H1 (cell line): ENCODE results near the gene UPF2.

Experiments
- CTCF ChIP-seq, 3 experiments: IDR thresholded peaks; 1 replicate in 2 of 3; 2 replicates in 1 of 3; pipeline versions ENCODE4 v1.5.1 to v1.6.1; 2011; ENCODE audit warnings: low read length in 3 of 3, mild to moderate bottlenecking in 3 of 3, inconsistent platforms in 2 of 3, low read depth in 1 of 3, moderate library complexity in 1 of 3; ENCODE audit not compliant: insufficient read depth in 1 of 3; ENCODE audit errors: control extremely low read depth in 1 of 3
- POLR2A ChIP-seq, 2 experiments: IDR thresholded peaks; 1 replicate in 1 of 2; 2 replicates in 1 of 2; pipeline ENCODE4 v1.6.1; 2011; ENCODE audit warnings: low read depth in 2 of 2, low read length in 2 of 2, mild to moderate bottlenecking in 2 of 2; ENCODE audit errors: control extremely low read depth in 1 of 2
- POLR2AphosphoS5 ChIP-seq: IDR thresholded peaks from 2 replicates; pipeline ENCODE4 v1.6.1; 2011; ENCODE audit warnings: low read depth, low read length
- RAD21 ChIP-seq, 2 experiments: IDR thresholded peaks in 1 of 2; conservative IDR thresholded peaks in 1 of 2; 2 replicates each; pipeline ENCODE4 v1.6.1; 2011; ENCODE audit warnings: low read depth in 2 of 2, low read length in 2 of 2, improper control_type of control experiment in 1 of 2, inconsistent platforms in 1 of 2, mild to moderate bottlenecking in 1 of 2, moderate library complexity in 1 of 2
- SIN3A ChIP-seq, 2 experiments: IDR thresholded peaks in 1 of 2; conservative IDR thresholded peaks in 1 of 2; 2 replicates each; pipeline ENCODE4 v1.6.1; 2011 to 2012; ENCODE audit warnings: low read length in 2 of 2, improper control_type of control experiment in 1 of 2, low read depth in 1 of 2, mild to moderate bottlenecking in 1 of 2
- SP1 ChIP-seq: IDR thresholded peaks from 2 replicates; pipeline ENCODE4 v1.6.1; 2011; ENCODE audit warnings: low read depth, low read length
- SRF ChIP-seq: IDR thresholded peaks from 2 replicates; pipeline ENCODE4 v1.6.1; 2011; ENCODE audit warnings: mild to moderate bottlenecking, low read depth, low read length, moderate library complexity
- YY1 ChIP-seq: IDR thresholded peaks from 2 replicates; pipeline ENCODE4 v1.6.1; 2011; ENCODE audit warnings: low read depth, mild to moderate bottlenecking, low read length
- ZNF274 ChIP-seq: IDR thresholded peaks from 2 replicates; pipeline ENCODE4 v1.7.0; 2012; ENCODE audit warnings: low read length, borderline replicate concordance; ENCODE audit errors: extremely low read depth

DNA sequence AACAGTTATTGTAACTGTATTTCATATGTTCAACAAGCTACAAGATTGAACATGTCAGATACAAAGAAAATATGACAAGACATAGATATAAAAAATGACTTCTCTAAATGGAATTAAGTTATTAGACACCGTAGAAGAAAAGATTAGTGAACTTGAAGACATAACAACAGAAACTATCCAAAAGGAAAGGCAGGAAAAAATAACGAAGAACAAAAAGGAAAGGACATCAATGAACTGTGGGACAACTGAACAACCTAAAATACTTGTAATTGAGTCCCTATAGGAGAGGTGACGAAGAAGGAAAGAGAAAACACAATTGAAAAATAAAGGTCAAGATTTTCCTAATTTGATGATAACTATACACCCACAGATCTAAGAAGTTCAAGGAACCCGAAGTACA, 32.3 kb downstream of the UPF2 start:
- TF ChIP-seq CTCF (IDR thresholded peaks at IDR 0.05; ENCODE audit: control extremely low read depth in 1 of 3, insufficient read depth in 1 of 3, low read depth in 1 of 3, low read length in 3 of 3) (no peak), POLR2A (IDR thresholded peaks at IDR 0.05; ENCODE audit: control extremely low read depth in 1 of 2, low read depth in 2 of 2, low read length in 2 of 2) (no peak), SP1 (no peak), SRF (no peak), SIN3A (conservative IDR thresholded peaks at IDR 0.05 in 1 of 2, IDR thresholded peaks at IDR 0.05 in 1 of 2; ENCODE audit: low read depth in 1 of 2, low read length in 2 of 2) (no peak), YY1 (no peak), RAD21 (IDR thresholded peaks at IDR 0.05 in 1 of 2, conservative IDR thresholded peaks at IDR 0.05 in 1 of 2; ENCODE audit: low read depth in 2 of 2, low read length in 2 of 2) (no peak), POLR2AphosphoS5 (no peak), ZNF274 (no peak)
